Upper lobe of right lung (tissue), 1 donor: ENCODE data around the gene DEPDC1B. TPM values are rescaled to one million over a fixed set of nuclear protein-coding genes. Genes with fewer than 3 reads are reported as not detected.
"Not testable (repeated sequence)": the region's sequence is repeated elsewhere in the genome, so short reads cannot be mapped to it uniquely, and the experiment has no call there.

Experiments used
- ATAC-seq: fragments of 200-7000 bp; cut with Tn5 transposase; one replicate; pipeline ENCODE4 v1.9.1; 2020; ENCODE audit warnings: mild to moderate bottlenecking, moderate library complexity
- DNase-seq: peaks from one replicate; pipeline ENCODE4 v3.0.0-alpha.2; 2020
- H3K27ac ChIP-seq: fragments of 200-600 bp; one replicate; pipeline ENCODE4 v1.8.0; 2022
- H3K27me3 ChIP-seq: fragments of 200-600 bp; one replicate; pipeline ENCODE4 v1.8.0; 2022; ENCODE audit warnings: mild to moderate bottlenecking
- H3K36me3 ChIP-seq: fragments of 200-600 bp; one replicate; pipeline ENCODE4 v1.8.0; 2022
- H3K4me1 ChIP-seq: fragments of 200-600 bp; one replicate; pipeline ENCODE4 v1.8.0; 2022
- H3K4me3 ChIP-seq: fragments of 200-600 bp; one replicate; pipeline ENCODE4 v1.8.0; 2022; ENCODE audit warnings: mild to moderate bottlenecking
- H3K9me3 ChIP-seq: fragments of 200-600 bp; one replicate; pipeline ENCODE4 v1.8.0; 2022
- intact Hi-C: fragments of 100-400 bp; cut with DNase I; formaldehyde crosslinking; loops from one replicate; pipeline ENCODE4 v1.11.0; 2022
- total RNA-seq: library from RNA; stranded (reverse); fragmentation: NEBNext Ultra II Directional; extraction: Animal tissue kit (Norgen Biotek cat#: 25700); gene quantifications from one replicate; pipeline ENCODE4 v1.2.1, GENCODE V29; 2021
- TF ChIP-seq, protein P1 (sequence below): fragments of 200-600 bp; IDR thresholded peaks from one replicate; pipeline ENCODE4 v1.8.0; 2022; ENCODE audit warnings: antibody characterized with exemption
- donor health status: DM: no; HTN: yes; CAD: no; lungs with severe emphysema.

DEPDC1B gene
- total RNA-seq, 1 donor from 2014 or later = 0.20 TPM

DNA sequence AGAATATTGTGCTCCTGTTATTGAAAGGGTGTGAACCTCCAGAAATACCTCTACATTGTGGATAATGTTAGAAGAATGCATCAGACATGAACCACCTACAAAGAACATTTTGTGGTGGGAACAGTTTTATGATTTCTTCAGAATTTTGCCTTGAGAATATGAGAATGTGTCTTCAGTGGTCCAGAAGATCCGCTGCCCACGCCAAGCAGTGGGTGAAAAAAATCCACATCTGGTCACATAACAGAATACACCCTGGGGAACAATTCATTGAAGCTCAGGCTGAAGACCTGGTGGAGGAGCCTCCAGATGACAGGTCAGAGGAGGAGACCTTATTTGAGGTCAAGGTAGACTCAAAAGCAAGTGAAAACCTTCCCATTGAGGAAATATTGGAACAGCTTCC, 69.1 kb downstream of the DEPDC1B start:
- DNase-seq = no peak
- H3K27ac ChIP-seq = no peak overlapping the region

GRCh38 chr5:60630179-60630578, 69.8 kb downstream of the DEPDC1B start:
- DNase-seq (no peak), ATAC-seq (no peak)
- H3K27ac ChIP-seq = no peak overlapping the region
- H3K4me1 ChIP-seq = no peaks in the 10 kb centered on the region
- TF ChIP-seq, protein P1, sequence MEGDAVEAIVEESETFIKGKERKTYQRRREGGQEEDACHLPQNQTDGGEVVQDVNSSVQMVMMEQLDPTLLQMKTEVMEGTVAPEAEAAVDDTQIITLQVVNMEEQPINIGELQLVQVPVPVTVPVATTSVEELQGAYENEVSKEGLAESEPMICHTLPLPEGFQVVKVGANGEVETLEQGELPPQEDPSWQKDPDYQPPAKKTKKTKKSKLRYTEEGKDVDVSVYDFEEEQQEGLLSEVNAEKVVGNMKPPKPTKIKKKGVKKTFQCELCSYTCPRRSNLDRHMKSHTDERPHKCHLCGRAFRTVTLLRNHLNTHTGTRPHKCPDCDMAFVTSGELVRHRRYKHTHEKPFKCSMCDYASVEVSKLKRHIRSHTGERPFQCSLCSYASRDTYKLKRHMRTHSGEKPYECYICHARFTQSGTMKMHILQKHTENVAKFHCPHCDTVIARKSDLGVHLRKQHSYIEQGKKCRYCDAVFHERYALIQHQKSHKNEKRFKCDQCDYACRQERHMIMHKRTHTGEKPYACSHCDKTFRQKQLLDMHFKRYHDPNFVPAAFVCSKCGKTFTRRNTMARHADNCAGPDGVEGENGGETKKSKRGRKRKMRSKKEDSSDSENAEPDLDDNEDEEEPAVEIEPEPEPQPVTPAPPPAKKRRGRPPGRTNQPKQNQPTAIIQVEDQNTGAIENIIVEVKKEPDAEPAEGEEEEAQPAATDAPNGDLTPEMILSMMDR = no peak
- no peaks in the 10 kb centered on the region for H3K36me3 ChIP-seq
- H3K4me3 ChIP-seq = no peak overlapping the region
- H3K27me3 ChIP-seq = no peaks in the 10 kb centered on the region
- H3K9me3 ChIP-seq = no peaks in the 10 kb centered on the region
- intact Hi-C loops = no loop called here

More for the DNA sequence above, 69.1 kb downstream of the DEPDC1B start:
- Histone ChIP-seq H3K9me3 (no peaks in the 10 kb centered on the region), H3K4me1 (no peaks in the 10 kb centered on the region), H3K4me3 (no peak overlapping the region), H3K36me3 (no peaks in the 10 kb centered on the region), H3K27me3 (no peaks in the 10 kb centered on the region)
- no peak for ATAC-seq
- intact Hi-C loops = no loop called here
- TF ChIP-seq, protein P1 = no peak

GRCh38 chr5:60624875-60625274, 75.1 kb downstream of the DEPDC1B start:
- H3K4me1 ChIP-seq, H3K4me3 ChIP-seq, intact Hi-C loops, DNase-seq, H3K27me3 ChIP-seq, ATAC-seq, H3K9me3 ChIP-seq, H3K27ac ChIP-seq, H3K36me3 ChIP-seq: not testable (repeated sequence)

DNA sequence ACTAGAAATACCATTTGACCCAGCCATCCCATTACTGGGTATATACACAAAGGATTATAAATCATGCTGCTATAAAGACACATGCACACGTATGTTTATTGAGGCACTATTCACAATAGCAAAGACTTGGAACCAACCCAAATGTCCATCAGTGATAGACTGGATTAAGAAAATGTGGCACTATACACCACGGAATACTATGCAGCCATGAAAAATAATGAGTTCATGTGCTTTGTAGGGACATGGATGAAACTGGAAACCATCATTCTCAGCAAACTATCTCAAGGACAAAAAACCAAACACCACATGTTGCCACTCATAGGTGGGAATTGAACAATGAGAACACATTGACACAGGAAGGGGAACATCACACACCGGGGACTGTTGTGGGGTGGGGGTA, 79.2 kb downstream of the DEPDC1B start:
- H3K27me3 ChIP-seq, H3K4me3 ChIP-seq, H3K36me3 ChIP-seq, H3K4me1 ChIP-seq, intact Hi-C loops, ATAC-seq, H3K27ac ChIP-seq, H3K9me3 ChIP-seq, DNase-seq: not testable (repeated sequence)

- intact Hi-C loops = no loop called here
- ATAC-seq = no peak
These were observed 86.1 kb downstream of the DEPDC1B start for GRCh38 chr5:60613826-60614225.

GRCh38 chr5:60611099-60611740, 88.7 kb downstream of the DEPDC1B start:
- intact Hi-C loops = no loop called here
- no peaks in the 10 kb centered on the region for H3K36me3 ChIP-seq
- no peaks in the 10 kb centered on the region for H3K27me3 ChIP-seq
- ATAC-seq (no peak), DNase-seq (no peak)
- H3K4me1 ChIP-seq = no peaks in the 10 kb centered on the region
- H3K9me3 ChIP-seq = no peaks in the 10 kb centered on the region
- H3K4me3 ChIP-seq = no peak overlapping the region
- no peak overlapping the region for H3K27ac ChIP-seq
- TF ChIP-seq, protein P1 = no peak

More at GRCh38 chr5:60613826-60614225, 86.1 kb downstream of the DEPDC1B start:
- Histone ChIP-seq H3K27me3 (no peaks in the 10 kb centered on the region), H3K4me1 (no peaks in the 10 kb centered on the region), H3K4me3 (no peak overlapping the region), H3K36me3 (no peaks in the 10 kb centered on the region), H3K9me3 (no peaks in the 10 kb centered on the region), H3K27ac (no peak overlapping the region)
- TF ChIP-seq, protein P1 = no peak
- no peak for DNase-seq

GRCh38 chr5:60604771-60605170, 95.2 kb downstream of the DEPDC1B start:
- Histone ChIP-seq H3K9me3 (no peaks in the 10 kb centered on the region), H3K36me3 (no peaks in the 10 kb centered on the region), H3K4me3 (no peak overlapping the region), H3K27ac (no peak overlapping the region), H3K4me1 (no peaks in the 10 kb centered on the region), H3K27me3 (no peaks in the 10 kb centered on the region)
- DNase-seq (no peak), ATAC-seq (no peak)
- intact Hi-C loops = no loop called here
- TF ChIP-seq, protein P1 = no peak
